ENCODE data around the gene ABHD5.

The ABHD5 gene

GRCh38 chr3:43690400-43691119 lies at the start of gene ABHD5:
Gene ABHD5, plus strand, starts transcription at chr3:43690938. Its CDS starts 55 bp downstream, at chr3:43690993.
- peak; percentile 95 for DNase-seq (ENCODE audit: low read depth)
- peak; percentile 22 for TF ChIP-seq CTCF (conservative IDR thresholded peaks at IDR 0.05; ENCODE audit: low read length)
- H3K4me3 ChIP-seq (ENCODE audit: low read length) = peak within 1 kb of the TSS; percentile 88

GRCh38 chr3:43641306-43642114 lies 49.2 kb upstream of the ABHD5 start:
- no peak for TF ChIP-seq CTCF (conservative IDR thresholded peaks at IDR 0.05; ENCODE audit: low read length)
- peak; percentile 70 for DNase-seq (ENCODE audit: low read depth)
- no peak overlapping the region for H3K4me3 ChIP-seq (ENCODE audit: low read length)

- TF ChIP-seq CTCF (conservative IDR thresholded peaks at IDR 0.05; ENCODE audit: low read length) = no peak
- DNase-seq (ENCODE audit: low read depth) = no peak
- no peak overlapping the region for H3K4me3 ChIP-seq (ENCODE audit: low read length)
Measured at GRCh38 chr3:43644443-43644842, 46.3 kb upstream of the ABHD5 start.

- peak; percentile 37 for DNase-seq (ENCODE audit: low read depth)
- no peak overlapping the region for H3K4me3 ChIP-seq (ENCODE audit: low read length)
- TF ChIP-seq CTCF (conservative IDR thresholded peaks at IDR 0.05; ENCODE audit: low read length) = no peak
Measured at GRCh38 chr3:43647331-43648166, 43.2 kb upstream of the ABHD5 start.

GRCh38 chr3:43648957-43649356 lies 41.8 kb upstream of the ABHD5 start:
- no peak for TF ChIP-seq CTCF (conservative IDR thresholded peaks at IDR 0.05; ENCODE audit: low read length)
- DNase-seq (ENCODE audit: low read depth) = no peak
- H3K4me3 ChIP-seq (ENCODE audit: low read length) = no peak overlapping the region

GRCh38 chr3:43649365-43649968 lies 41.3 kb upstream of the ABHD5 start:
- no peak for DNase-seq (ENCODE audit: low read depth)
- no peak for TF ChIP-seq CTCF (conservative IDR thresholded peaks at IDR 0.05; ENCODE audit: low read length)
- H3K4me3 ChIP-seq (ENCODE audit: low read length) = 0 out of 2 replicates have a peak overlapping the region, but pooled peaks have one; percentile 15

All from AG10803 (cell line).